SW 1271 (cell line): ENCODE results near the gene ABHD17C.
"Not testable (repeated sequence)": the region's sequence is repeated elsewhere in the genome, so short reads cannot be mapped to it uniquely, and the experiment has no call there.

Experiments
- DNase-seq, 2 experiments: peaks; one replicate each; lab custom pipeline; 2025; lab: John Stamatoyannopoulos, UW

ABHD17C gene

DNA sequence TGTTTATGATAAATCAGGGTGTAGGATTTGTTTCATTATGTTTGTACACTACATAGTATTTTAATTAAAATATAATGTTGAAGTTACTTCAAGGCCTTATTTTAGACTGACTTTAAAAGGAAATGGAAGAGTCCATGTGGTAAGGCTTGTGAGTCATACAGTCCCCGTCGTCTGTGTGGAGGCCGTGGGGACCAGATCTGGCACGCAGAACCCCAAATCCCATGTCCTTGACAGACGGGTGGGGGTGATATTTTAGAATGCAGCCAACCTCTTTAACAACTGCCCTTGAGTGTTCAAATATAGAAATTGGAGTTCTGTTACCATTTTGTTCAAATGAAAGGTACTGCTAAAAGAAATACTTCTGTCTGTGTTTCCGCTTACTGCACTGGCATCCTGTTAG, 35.8 kb downstream of the ABHD17C start:
- DNase-seq: no peak

GRCh38 chr15:80732167-80732566, 37.1 kb downstream of the ABHD17C start:
- DNase-seq: no peak

- no peak for DNase-seq
Observed at GRCh38 chr15:80732818-80733217, 37.7 kb downstream of the ABHD17C start.

- DNase-seq: no peak
Observed at GRCh38 chr15:80733460-80733859, 38.4 kb downstream of the ABHD17C start.

DNA sequence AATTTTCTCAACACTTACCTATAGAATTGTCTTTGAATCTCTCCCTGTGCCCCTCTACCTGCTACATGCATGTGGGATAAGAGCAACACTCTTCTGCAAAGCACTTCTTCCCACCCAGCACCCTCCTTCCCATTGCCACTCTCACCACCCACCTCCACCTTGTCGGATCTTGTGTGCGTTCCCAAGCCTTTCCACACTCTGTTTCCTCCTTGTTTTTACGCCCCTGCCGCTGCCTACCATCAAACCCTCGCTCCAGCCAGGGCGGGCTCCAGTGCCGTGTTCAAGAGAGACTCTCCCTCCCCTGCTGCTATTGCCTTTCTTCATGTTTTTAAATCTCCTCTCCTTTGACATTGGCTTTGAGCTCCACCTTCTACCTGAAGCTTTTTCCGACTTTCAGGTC, 40.2 kb downstream of the ABHD17C start:
- DNase-seq: no peak

- DNase-seq: no peak
Observed at GRCh38 chr15:80736560-80736959, 41.5 kb downstream of the ABHD17C start.

DNA sequence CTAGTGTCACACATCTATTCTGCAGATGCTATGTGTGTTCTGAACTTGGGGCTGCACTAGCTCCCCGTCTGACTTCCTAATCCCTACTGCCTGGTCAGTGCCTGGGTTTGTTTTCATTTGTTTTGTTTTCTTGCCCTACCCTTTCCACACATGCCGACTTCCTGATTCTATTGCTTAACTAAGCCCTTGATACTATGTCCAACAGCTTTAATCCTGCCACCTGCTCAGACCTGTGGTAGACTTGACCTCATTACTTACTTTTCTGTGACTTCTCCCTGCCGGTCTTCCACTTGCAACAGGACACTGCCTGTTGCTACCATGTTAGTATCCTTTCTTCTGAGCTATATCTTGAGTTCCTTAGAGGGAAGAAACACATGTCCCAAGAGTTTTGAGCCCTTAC, 44.8 kb downstream of the ABHD17C start:
- DNase-seq: no peak

DNA sequence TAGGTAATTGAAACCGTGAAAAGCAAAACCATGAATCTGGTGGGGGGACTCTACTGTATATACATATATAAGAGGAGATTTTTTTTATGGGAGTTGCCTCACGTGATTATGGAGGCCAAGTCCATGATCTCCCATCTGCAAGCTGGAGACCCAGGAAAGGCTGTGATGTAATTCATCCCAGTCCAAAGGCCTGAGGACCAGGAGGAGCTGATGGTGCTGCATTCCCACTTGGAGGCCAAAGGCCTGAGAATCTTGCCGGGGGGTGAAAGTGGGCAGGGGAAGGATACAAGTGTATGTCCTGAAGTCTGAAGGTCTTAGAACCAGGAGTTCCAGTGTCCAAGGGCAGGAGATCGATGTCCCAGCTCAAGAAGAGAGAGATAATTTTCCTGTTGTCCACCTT, 47.0 kb downstream of the ABHD17C start:
- DNase-seq: no peak

DNA sequence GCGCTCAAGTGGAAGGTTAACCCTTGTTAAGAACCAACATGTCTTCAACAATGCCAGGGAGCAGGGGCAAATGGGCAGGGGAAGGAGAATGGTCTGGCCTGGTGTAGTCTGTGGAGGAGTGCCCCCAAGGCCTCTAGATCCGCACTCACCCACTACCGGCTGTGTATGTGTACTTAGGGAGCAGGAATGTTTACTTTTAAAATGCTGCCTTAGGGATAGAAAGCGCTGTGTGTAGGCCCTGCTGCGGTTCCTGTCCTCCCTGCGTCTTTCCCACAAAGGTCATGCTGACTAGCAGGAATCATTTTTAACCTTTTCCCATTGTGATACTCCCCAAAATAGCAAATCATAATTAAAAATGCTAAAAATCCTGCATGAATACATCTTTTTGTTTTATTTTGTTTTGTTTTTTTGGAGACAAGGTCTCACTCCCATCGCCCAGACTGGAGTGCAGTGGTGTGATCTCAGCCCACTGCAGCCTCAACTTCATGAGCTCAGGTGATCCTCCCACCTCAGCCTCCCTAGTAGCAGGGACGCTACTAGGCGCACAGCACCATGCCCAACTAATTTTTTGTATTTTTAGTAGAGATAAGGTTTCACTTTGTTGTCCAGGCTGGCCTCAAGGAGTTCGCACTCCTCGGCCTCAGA, 48.2 kb downstream of the ABHD17C start:
- no peak for DNase-seq

DNA sequence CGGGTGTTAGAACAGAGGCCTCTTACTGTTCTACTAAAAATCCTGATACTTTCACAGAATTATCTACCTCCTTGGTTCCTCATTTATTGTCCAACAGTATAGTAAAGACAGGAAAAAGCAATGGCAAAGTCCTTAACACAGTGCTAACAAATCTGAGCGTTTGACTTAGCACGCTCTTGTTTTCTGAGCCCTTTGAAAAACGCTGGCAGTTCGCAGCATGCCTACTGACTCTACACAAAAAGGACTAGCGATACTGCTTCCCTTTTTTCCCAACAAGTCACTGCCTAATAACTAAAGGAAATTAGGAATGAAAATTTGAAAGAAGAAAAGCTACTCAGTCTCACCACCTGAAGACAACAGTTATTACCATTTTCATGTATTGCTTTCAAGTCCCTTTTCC, 49.3 kb downstream of the ABHD17C start:
- DNase-seq: no peak

- DNase-seq: no peak
Observed at GRCh38 chr15:80744826-80745225, 49.7 kb downstream of the ABHD17C start.

DNA sequence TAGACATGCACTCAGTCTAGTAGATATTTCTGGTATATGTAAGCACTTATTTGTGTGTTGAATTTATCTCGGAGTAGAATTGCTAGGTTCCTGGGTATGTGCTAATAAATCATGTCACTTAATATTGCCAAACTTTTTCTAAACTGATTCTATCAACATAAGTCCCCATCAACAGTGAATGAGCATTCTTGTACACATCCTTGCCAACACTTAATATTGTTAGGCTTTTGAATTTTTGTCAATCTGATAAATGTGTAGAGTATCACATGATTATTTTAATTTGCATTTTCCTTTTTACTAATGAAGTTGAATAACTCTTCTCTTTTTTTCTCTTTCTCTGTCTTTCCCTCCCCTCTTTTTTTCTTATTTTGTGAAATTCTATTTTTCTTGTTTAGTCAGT, 50.8 kb downstream of the ABHD17C start:
- no peak for DNase-seq

- DNase-seq: no peak
Observed at GRCh38 chr15:80747317-80748053, 52.4 kb downstream of the ABHD17C start.

GRCh38 chr15:80749589-80749988, 54.5 kb downstream of the ABHD17C start:
- DNase-seq: no peak

DNA sequence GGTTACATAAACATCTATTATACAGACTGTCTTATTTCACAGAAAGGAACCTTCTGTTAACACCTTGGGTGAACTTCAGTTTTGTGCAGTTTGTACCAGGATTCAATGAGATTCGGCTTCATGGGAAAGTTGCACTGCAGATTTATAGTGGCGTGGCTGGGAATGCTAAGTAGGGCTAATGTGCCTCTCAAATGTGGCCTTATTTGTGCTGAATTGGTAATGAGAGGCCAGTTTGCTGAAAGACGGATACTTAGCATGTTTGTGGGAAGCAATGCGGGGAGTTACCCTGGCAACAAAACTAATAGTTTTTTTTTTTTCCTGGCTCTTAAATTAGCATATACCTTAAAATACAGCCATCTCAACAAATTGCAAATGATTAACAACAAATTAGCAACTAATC, 55.5 kb downstream of the ABHD17C start:
- no peak for DNase-seq

GRCh38 chr15:80752204-80752603, 57.1 kb downstream of the ABHD17C start:
- DNase-seq: no peak

GRCh38 chr15:80753161-80753560, 58.1 kb downstream of the ABHD17C start:
- no peak for DNase-seq

- no peak for DNase-seq
Observed at GRCh38 chr15:80754014-80754413, 58.9 kb downstream of the ABHD17C start.

DNA sequence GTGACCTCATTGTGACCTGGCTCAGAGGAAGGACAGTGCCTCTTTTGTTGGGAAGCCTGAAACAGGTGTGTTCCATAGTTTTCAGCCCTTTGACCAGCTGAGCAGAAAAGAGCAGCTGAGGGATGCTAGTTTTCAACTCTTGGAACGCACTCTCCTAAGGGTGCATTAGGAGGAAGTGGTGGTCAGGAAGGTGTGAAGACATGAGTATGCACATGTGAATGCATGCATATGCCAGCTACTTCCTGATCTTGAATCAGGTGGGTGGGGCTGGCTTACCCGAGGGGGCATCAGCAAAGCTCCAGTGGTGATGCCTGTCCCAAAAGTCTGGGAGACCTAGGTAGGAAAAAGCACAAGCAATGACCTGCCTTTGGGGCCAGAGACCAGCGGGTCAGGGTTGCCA, 60.8 kb downstream of the ABHD17C start:
- DNase-seq: no peak

DNA sequence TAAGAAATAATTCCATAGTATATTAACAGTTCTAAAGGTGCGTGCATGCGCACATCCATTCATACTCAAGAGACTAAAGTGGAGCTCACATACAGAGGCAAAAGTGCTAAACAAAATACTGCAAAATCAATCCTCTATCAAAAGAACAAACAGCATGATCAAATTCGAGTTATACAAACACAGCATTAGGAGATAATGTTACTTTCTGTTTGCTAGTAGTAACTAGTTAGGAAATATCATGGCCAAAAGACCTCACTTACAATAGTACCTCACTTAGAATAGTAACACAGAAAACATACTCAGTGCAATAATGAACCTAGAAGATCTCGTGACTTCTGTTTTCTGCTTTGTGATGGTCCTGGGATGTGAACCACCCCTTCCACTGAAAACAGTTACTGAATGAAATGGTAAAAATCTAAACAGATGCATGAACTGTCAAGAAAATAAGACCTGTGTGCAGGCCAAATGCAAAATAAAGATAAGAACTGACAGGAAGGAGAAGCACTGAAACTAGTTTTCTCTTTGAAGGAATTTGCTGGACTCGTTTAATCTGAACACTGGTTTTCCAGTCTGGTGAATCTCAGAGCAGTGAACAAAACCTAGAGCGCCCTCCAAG, 63.1 kb downstream of the ABHD17C start:
- DNase-seq: no peak

- no peak for DNase-seq
Observed at GRCh38 chr15:80760960-80761359, 65.8 kb downstream of the ABHD17C start.

DNA sequence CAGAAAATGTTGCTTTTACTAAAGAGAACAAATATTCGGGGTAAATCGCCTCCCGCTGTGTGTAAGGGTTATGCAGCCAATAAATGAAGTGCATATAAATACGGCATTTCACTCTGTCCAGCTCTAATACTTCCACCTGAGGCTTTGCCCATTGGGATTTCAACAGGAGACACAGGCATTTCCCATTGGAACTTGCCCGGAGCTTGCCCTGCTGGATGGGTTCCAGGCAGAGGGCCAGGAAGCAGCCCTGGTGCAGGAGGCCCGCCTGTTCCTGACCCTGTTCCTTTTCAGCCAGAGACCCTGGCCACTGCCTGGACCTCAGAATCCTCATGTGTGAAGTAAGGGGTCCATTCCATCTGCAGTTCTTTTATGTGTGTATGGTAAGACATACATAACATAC, 66.6 kb downstream of the ABHD17C start:
- no peak for DNase-seq

GRCh38 chr15:80763235-80763634, 68.1 kb downstream of the ABHD17C start:
- not testable (repeated sequence) for DNase-seq
